Activated T-cell treated with anti-CD3 and anti-CD28 coated beads, Interleukin-2, amount 50 U/mL, for 72 hours (primary cell): ENCODE data around the gene CCDC9B. TPM values are rescaled to one million over a fixed set of nuclear protein-coding genes. Genes with fewer than 3 reads are reported as not detected.

Experiments
- ATAC-seq, 2 donors: fragments of 150-1000 bp; cut with Tn5 transposase; replicated peaks in 1 of 2; 2 replicates each; pipeline ENCODE4 v1.10.0; 2021; ENCODE audit warnings: moderate library complexity in 2 of 2, mild to moderate bottlenecking in 1 of 2
- DNase-seq, 2 donors: peaks; one replicate each; pipeline ENCODE4 v3.0.0; 2021 to 2022; ENCODE audit warnings: mixed read lengths in 1 of 2
- H3K27ac Mint-ChIP-seq: one replicate; pipeline ENCODE4 v1.8.0; 2022; ENCODE audit warnings: mild to moderate bottlenecking, moderate library complexity, mixed read lengths
- H3K27me3 Mint-ChIP-seq: one replicate; pipeline ENCODE4 v1.8.0; 2022; ENCODE audit warnings: low read depth, mixed read lengths
- H3K36me3 Mint-ChIP-seq, 2 donors: one replicate each; pipeline ENCODE4 v1.8.0; 2022; ENCODE audit warnings: mixed read lengths in 2 of 2, mild to moderate bottlenecking in 1 of 2; ENCODE audit not compliant: insufficient read depth in 2 of 2
- H3K4me1 Mint-ChIP-seq: one replicate; pipeline ENCODE4 v1.8.0; 2022; ENCODE audit warnings: low read depth, mixed read lengths
- H3K4me3 Mint-ChIP-seq, 2 donors: one replicate each; pipeline ENCODE4 v1.8.0; 2022; ENCODE audit warnings: mild to moderate bottlenecking in 2 of 2, mixed read lengths in 2 of 2, moderate library complexity in 2 of 2
- H3K9me3 Mint-ChIP-seq, 2 donors: one replicate each; pipeline ENCODE4 v1.8.0; 2022; ENCODE audit warnings: mixed read lengths in 2 of 2
- total RNA-seq, 2 donors: library from RNA; stranded (reverse); gene quantifications; one replicate each; pipeline ENCODE4 v1.2.3, GENCODE V29; 2022

CCDC9B gene
- total RNA-seq, 2 donors from 2014 or later: 1.0 to 1.6 TPM

DNA sequence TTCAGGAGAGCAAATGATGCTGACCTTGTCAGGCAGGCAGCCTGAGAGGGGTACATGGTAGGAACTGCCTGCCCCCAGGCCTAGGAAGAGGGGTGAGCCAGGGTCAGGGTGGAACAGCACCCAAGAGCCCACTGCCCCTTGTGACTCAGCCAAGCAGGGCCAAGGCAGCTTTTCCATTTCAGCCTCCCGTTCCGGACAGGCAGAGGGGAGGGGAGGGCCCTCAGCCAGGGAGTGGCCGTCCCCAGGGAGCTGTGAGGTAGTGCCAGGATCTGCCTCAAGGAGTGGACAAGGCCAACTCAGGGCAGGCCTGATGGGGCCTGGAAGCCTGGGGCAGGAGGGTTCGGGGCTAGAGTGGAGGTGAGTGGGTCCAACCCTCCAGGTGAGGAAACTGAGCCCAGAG lies 52.8 kb downstream of the CCDC9B start:
- Mint-ChIP-seq H3K4me3 (no peak overlapping the region), H3K36me3 (no peaks in the 10 kb centered on the region), H3K27me3 (peaks cover 6% of the 10 kb centered on the region), H3K4me1 (no peaks in the 10 kb centered on the region), H3K9me3 (no peaks in the 10 kb centered on the region), H3K27ac (no peak overlapping the region)
- ATAC-seq (no peak), DNase-seq (no peak)

DNA sequence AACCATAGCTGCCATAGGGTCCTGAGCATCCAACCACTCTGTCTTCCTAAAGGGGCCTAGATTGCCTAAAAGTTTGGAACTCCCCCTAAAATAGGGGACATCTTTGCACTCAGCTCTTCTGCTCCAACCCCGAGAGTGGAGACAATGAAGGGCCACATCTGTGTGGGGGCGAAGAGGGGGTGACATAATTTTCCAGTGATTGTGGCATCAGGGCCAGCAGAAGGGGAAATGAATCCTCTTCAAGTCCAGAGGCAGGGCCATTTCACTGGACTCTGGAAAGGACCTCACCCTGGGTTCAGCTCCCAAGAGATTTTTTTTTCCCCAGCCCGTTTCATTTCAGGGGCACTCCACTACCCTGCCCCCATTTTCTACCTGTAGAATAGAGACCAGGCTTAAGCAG lies 53.2 kb downstream of the CCDC9B start:
- H3K4me1 Mint-ChIP-seq: no peaks in the 10 kb centered on the region

DNA sequence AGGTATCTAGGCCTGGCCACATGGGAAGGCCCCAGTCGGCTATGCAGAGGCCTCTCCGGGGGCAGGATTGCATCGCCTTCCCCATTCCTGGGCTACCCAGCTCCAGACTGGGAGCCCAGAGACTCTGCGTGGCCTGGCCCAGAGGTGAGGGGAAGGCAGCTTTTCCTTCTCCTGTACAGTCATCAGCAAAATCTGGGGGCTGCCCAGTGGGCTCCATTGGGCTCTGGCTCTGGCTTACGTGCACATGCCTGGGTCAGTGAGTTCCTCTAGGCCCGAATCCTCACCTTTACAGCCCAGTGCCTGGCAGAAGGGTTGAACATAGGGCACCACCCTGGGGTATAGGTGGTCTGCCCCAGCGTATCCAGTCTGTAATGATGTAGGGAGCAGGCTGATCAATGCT lies 53.9 kb downstream of the CCDC9B start:
- Mint-ChIP-seq H3K27me3 (peaks cover 6% of the 10 kb centered on the region), H3K27ac (no peak overlapping the region), H3K36me3 (no peaks in the 10 kb centered on the region), H3K9me3 (no peaks in the 10 kb centered on the region), H3K4me3 (no peak overlapping the region), H3K4me1 (no peaks in the 10 kb centered on the region)
- ATAC-seq: no peak
- DNase-seq: no peak

More for the DNA sequence above, 53.2 kb downstream of the CCDC9B start:
- Mint-ChIP-seq H3K4me3 (no peak overlapping the region), H3K36me3 (no peaks in the 10 kb centered on the region), H3K9me3 (no peaks in the 10 kb centered on the region), H3K27ac (no peak overlapping the region), H3K27me3 (peaks cover 6% of the 10 kb centered on the region)
- no peak for DNase-seq
- ATAC-seq: no peak

DNA sequence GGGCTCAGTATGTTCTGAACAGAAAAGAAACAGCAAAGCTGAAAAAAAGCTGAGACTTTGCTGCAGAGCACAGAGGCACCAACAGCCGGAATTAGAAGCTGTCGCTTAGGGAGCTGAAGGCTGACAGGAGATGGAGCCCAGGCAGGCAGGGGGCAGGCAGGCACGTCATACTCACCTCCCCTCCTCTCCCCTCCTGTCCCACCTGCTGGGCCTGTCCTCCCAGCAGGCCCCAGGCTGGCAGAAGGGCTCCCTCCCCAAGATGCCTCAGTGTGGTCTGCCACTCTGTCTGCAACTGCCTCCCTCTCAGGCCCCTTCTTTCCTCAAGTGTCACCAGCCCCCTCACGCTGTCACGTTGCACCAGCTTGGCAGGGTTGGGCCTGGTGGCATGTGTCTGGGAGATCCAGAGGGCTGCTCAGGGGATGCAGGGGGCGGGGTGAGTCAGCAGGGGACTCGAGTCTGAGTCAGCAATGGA lies 54.6 kb downstream of the CCDC9B start:
- Mint-ChIP-seq H3K4me3 (no peak overlapping the region), H3K4me1 (no peaks in the 10 kb centered on the region), H3K27ac (no peak overlapping the region), H3K9me3 (no peaks in the 10 kb centered on the region), H3K36me3 (no peaks in the 10 kb centered on the region), H3K27me3 (peaks cover 9% of the 10 kb centered on the region)
- DNase-seq (no peak), ATAC-seq (no peak)

DNA sequence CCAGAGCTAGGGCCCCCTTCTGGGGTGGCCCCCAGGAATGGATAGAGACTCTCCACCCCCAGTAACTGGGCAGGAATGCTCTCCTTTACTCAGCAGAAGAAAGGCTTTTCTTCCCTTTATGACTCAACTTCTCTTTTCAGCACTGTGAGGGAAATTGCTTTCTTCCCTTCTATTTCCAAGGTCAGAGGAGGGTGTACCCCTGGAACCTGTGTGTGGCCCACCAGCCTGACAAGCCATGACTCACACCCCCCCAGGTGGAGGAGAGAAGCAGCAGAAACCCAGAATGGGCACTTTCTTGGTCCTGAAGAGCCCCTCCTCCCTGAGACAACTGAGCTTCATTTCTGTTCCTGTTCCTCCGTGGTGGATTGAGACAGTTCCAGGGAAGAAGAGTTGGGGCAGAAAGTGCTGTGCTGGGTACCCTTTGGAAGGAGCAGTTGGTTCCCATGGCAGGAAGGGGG lies 55.2 kb downstream of the CCDC9B start:
- DNase-seq (no peak), ATAC-seq (no peak)
- Mint-ChIP-seq H3K27me3 (peaks cover 14% of the 10 kb centered on the region), H3K9me3 (no peaks in the 10 kb centered on the region), H3K27ac (no peak overlapping the region), H3K4me1 (no peaks in the 10 kb centered on the region), H3K4me3 (no peak overlapping the region), H3K36me3 (no peaks in the 10 kb centered on the region)

DNA sequence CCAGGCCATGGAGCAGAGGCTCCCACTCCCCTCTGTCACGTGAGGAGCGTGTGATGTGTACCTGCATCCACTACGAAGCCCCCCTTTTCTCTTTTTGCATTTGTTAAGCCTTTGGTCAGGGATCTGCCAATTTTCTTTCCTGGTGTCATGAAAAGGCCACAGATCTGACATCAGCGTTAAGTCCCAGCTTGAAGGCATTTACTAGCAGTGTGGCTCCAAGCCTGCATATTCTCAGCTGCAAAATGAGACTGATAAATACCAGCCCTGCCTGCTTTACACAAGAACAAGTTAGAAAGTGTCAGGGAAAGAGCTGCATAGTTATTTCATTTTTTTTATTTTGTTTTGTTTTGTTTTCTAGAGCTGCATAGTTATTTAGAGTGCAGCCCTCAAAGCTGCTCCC lies 55.6 kb downstream of the CCDC9B start:
- DNase-seq: no peak
- H3K4me3 Mint-ChIP-seq: no peak overlapping the region
- H3K9me3 Mint-ChIP-seq: no peaks in the 10 kb centered on the region
- peaks cover 17% of the 10 kb centered on the region for H3K27me3 Mint-ChIP-seq
- no peak for ATAC-seq
- no peaks in the 10 kb centered on the region for H3K36me3 Mint-ChIP-seq
- no peak overlapping the region for H3K27ac Mint-ChIP-seq
- no peaks in the 10 kb centered on the region for H3K4me1 Mint-ChIP-seq

DNA sequence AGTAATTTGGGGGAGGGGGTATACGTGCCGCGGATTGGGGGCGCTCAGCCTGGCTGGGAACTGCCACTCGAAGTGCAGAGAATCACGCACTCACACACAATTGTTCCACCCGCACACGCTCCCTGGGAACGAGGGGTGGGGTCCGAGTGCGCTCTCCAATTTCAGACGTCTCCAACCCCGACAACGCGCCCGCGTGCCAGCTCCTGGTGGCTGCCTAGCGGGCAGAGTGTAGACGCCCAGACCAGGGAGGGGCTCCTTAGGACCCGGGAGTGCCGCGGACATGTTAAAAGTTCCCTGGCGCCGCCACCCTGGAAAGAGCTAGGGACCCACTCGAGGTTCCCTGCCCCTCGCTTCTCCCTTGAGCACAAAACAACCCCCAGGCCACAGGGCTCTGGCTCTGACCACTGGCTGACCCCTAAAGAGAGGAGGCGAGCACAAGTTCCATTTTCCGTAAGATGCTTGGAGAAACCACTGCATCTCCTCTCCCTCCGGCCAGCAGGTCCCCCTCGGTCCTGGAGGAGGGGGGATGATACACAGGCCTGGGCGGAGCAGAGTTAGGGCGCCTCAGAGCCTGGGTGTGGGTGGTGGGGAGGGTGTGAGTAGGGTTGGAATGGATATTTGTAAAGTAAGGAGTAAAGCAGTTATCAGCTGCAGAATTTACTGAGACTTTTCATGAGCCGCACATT lies 57.0 kb downstream of the CCDC9B start:
- peak overlapping the region; percentile 27 to 77 for H3K4me3 Mint-ChIP-seq
- ATAC-seq: no peak
- peaks cover 25% of the 10 kb centered on the region for H3K27me3 Mint-ChIP-seq
- H3K36me3 Mint-ChIP-seq: no peaks in the 10 kb centered on the region
- H3K4me1 Mint-ChIP-seq: no peaks in the 10 kb centered on the region
- no peak overlapping the region for H3K27ac Mint-ChIP-seq
- no peaks in the 10 kb centered on the region for H3K9me3 Mint-ChIP-seq
- DNase-seq: no peak

DNA sequence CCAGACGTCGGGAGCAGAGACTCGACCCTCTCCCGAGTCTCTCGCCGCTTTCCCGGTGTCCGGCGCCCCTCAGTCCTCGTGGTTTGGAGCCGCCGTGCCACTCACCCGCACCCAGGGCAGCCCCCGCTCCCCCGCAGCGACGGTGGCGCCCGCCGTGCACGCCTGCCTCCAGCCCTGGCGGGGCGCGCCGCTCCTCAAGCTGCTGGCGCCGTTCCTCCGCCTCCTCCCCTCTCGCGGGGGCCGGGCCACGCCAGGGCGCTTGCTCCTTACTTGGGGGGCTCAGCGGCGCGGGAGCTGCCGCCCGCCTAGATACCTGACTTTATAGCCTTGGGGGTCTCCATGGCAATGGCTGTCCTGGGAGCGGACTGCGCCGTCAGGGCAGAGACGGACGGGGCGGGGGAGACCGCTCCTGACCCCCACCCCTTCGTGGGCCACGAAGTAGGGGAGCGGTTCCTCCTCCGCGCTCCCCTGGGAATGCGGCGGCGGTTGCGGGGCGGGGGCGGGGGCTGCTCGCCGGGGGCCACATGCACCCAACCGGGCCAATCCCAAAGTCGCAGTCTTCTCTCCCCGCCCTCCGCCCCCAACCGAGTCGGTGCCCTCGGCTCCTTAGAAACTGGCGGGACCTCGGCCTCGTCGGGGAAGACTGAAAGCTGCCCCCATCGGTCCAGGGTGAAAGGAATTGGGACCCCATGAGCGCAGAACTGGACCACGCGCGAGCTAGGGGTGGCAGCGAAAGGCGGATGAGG lies 57.7 kb downstream of the CCDC9B start, which contains the start of gene ANKRD63:
ANKRD63 (minus strand) TSS at position 196 of the 746 bp plus-strand sequence. CDS start 478 bp downstream, outside the sequence.
- Mint-ChIP-seq H3K9me3 (no peaks in the 10 kb centered on the region), H3K27me3 (peaks cover 33% of the 10 kb centered on the region), H3K4me3 (peak within 1 kb of the TSS; percentile 77 to 83), H3K36me3 (no peaks in the 10 kb centered on the region), H3K4me1 (no peaks in the 10 kb centered on the region), H3K27ac (no peak within 1 kb of the TSS)
- ATAC-seq: peak; percentile 51 to 65
- peak; percentile 46 to 56 for DNase-seq

DNA sequence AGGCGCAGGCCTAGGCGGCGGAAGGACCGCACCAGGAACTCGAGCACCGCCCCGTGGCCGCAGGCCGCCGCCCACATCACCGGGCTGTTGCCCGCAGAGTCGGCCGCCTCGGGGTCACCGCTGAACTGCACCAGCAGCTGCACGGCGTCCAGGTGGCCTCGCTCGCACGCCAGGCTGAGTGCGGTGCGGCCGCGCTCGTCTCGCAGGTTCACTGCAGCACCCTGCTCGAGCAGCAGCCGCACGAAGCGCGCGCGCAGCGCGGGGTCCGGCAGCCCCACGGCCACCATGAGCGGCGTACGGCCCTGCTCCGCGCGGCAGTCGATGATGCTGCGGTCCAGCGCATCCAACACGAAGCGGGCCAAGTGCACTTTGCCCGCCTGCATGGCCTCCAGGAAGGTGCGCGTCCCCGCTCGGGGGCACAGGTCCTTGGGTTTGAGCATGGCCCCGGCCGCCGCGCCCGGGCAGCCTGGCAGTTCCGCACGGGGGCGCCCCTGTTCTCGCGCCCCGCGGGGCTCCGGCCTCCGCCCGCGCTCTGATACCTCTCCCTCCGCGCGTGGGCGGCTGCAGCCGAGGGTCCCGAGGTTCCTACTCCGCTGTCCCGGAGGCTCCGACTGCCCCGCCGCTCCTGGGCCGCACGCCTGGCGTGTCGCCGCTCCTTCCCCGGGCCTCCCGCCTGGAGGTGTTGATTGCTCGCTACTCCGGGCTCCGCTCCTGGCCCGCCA lies 58.4 kb downstream of the CCDC9B start:
- ATAC-seq (peak; percentile 73 to 74), DNase-seq (peak; percentile 62 to 74)
- Mint-ChIP-seq H3K4me3 (peak overlapping the region; percentile 77 to 83), H3K9me3 (no peaks in the 10 kb centered on the region), H3K27me3 (peaks cover 40% of the 10 kb centered on the region), H3K4me1 (no peaks in the 10 kb centered on the region), H3K36me3 (no peaks in the 10 kb centered on the region), H3K27ac (no peak overlapping the region)

DNA sequence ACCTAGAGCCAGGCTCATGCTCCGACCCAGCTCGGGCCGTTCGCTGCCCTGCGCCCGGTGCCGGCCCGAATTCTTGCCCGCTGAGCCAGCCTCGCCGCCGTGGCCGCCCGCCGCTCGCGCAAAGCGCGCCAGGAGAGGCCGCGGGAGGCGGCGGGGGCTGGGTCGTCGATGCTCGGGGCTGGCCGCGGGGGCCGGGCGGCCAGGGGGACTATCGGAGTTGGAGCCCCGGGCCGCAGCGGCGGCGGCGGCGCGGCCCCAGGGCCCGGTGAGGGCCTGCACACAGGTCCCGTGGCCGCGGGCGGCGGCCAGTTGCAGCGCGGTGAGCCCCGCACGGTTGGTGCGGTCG lies 59.0 kb downstream of the CCDC9B start:
- H3K4me3 Mint-ChIP-seq: peak overlapping the region in 1 of 2 donors; percentile 77
- ATAC-seq (no peak), DNase-seq (no peak)
- no peaks in the 10 kb centered on the region for H3K4me1 Mint-ChIP-seq
- H3K27ac Mint-ChIP-seq: no peak overlapping the region
- H3K27me3 Mint-ChIP-seq: peaks cover 45% of the 10 kb centered on the region
- no peaks in the 10 kb centered on the region for H3K9me3 Mint-ChIP-seq
- H3K36me3 Mint-ChIP-seq: no peaks in the 10 kb centered on the region

Other genes starting within 250 kb of the CCDC9B start
- 10 to 100 TPM; 23.7 to 25.9 TPM for gene BMF, start 232.1 kb downstream of the CCDC9B start, total RNA-seq
- 10 to 100 TPM; 86.5 to 91.2 TPM for gene BUB1B, start 179.9 kb downstream of the CCDC9B start, total RNA-seq
- 1 to 10 TPM in 1 of 2 donors, under 1 TPM in 1; 0.51 to 1.2 TPM for gene PAK6, start 101.9 kb downstream of the CCDC9B start, total RNA-seq
- gene ANKRD63, start 57.9 kb downstream of the CCDC9B start, total RNA-seq: not detected
- gene PLCB2, start 33.0 kb downstream of the CCDC9B start, total RNA-seq: 10 to 100 TPM; 90.4 to 91.8 TPM
- 10 to 100 TPM in 1 of 2 donors, 1 to 10 TPM in 1; 7.1 to 10.2 TPM for gene INAFM2, start 17.2 kb downstream of the CCDC9B start, total RNA-seq
- gene PHGR1, start 10.1 kb upstream of the CCDC9B start, total RNA-seq: not detected
- under 1 TPM; 0.19 to 0.34 TPM for gene DISP2, start 17.3 kb upstream of the CCDC9B start, total RNA-seq
- 10 to 100 TPM; 47.3 to 61.5 TPM for gene KNSTRN, start 41.8 kb upstream of the CCDC9B start, total RNA-seq
- gene IVD, start 64.9 kb upstream of the CCDC9B start, total RNA-seq: 10 to 100 TPM; 61.2 to 75.5 TPM
- 10 to 100 TPM; 20.8 to 21.9 TPM for gene BAHD1, start 100.0 kb upstream of the CCDC9B start, total RNA-seq
- 1 to 10 TPM; 9.5 to 9.7 TPM for gene CHST14, start 130.0 kb upstream of the CCDC9B start, total RNA-seq
- gene CCDC32, start 224.1 kb upstream of the CCDC9B start, total RNA-seq: 10 to 100 TPM; 34.8 to 38.1 TPM
- 10 to 100 TPM; 11.3 to 12.9 TPM for gene RPUSD2, start 228.4 kb upstream of the CCDC9B start, total RNA-seq